HG03342 (cell line): Measurements from ENCODE around the gene KYNU.
"Not testable (repeated sequence)": the region's sequence is repeated elsewhere in the genome, so short reads cannot be mapped to it uniquely, and the experiment has no call there.

Source experiments
- ATAC-seq: cut with Tn5 transposase; IDR thresholded peaks from one replicate; pipeline ENCODE4 v1.9.1; 2021; ENCODE audit warnings: mild to moderate bottlenecking, moderate library complexity; ENCODE audit not compliant: unreplicated experiment

Gene KYNU

DNA sequence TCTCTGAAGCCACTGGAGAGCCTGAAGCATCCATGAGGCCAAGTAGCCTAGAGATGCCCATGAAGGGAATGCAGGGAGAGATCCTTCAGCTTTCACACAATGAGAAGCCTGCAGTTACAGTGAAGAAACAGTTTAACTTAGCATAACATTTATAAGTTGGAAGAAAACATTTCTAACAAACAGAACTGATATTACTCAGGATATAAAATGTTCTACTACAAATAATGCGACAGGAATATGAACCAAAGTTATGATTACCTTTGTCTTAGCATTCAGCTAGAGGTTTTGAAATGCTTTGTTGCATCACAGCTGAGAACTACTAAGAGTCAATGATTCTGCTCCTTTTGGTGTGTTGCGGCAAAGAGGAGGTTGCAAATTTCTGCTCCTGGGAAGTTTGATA, 6.9 kb upstream of the KYNU start:
- no peak for ATAC-seq

DNA sequence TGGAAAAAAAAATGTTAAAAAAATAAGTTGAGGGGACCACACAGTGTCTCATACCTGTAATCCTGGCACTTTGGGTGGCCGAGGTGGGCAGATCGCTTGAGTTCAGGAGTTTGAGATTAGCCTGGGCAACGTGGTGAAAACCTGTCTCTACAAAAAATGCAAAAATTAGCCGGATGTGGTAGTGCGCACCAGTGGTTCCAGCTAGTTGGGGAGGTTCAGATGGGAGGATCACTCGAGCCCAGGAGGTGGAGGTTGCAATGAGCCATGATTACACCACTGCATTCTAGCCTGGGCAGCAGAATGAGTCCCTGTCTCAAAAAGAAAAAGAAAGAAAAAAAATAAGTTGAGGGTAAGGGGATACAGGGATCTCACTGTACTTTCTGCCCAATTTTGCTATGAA, 6.1 kb upstream of the KYNU start:
- ATAC-seq = no peak

DNA sequence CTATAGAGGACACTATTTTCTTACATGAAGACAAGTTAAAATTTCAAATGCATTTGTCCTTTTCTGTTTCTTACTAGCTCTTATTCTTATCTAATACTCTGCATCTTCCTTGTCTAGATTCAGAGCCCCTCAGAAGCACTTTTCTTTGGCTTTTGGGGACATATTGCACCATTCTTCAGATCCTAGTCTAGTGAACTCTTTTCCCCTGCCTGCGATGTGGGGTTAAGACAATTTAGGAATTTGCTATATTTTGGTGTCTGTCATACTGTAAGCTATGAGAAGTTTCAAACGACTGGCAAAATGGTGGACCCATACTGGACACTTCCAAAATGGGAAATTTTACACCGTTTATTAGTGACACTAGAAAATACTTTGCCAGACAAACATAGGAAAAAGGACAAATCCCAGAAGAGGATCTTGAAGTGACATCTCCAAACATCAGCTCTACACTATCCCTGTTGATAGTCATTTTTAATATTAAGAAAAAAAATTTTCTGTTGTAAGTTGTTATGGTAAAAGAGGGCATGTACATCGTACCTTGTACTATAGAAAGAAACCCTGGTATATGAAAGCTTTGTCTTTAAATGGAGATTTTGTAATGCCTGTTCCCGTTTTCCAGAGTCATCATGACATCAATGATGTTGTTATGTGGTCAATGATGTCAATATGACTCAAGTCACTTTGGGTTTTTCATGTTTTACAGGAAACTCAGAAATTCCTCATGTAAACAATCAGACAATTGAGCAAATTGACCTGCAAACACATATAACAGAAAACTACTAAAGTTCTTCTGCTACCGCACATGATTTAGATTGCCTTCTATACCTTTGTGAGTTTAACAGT, 4.4 kb upstream of the KYNU start:
- ATAC-seq = no peak

DNA sequence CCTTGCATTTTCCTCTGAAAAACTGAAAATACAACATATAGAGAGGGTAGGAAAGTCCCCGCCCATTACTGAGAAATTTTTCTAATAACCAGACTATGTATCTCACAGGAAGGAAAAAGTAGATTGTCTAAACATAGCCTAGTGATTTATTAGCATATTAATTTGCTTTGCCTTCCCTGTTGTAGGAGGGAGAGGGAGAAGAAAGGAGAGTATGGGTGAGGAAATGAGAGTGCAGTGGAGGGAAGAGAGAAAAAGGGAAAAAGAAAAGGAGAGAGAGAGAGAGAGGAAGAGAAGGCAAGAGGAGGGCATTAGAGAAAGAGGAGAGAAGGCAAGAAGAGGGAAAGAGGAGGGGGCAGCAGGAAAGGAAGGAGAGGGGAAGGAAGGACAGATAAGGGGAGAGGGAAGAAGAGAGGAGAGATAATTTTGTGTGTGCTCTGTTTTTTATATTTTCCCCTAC, 3.6 kb upstream of the KYNU start:
- ATAC-seq = no peak

DNA sequence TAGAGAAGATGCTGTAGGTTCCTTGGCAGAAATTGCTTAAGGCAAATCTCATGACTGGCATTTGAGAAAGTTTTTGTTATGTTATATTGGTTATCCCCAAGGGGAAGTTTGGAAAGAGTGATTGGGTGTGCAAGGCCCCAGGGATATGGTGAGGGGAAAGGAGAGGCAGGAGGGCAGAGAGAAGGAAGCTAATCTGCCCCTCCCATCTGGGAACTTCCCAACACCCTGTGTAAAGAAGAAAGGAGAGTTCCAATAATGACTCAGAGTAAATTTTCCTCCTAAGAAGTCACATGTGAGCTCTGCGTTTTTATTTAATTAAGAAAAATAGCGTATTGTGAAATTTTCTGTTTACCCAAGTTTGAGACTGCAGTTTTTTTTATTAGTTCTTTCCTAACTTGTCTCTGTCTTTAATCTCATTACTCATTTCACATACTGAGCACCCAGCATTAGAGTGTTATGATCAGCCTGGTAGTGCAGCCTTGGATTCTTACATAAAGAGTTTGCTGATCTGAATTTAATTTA, 3.1 kb upstream of the KYNU start:
- ATAC-seq = peak; percentile 19

DNA sequence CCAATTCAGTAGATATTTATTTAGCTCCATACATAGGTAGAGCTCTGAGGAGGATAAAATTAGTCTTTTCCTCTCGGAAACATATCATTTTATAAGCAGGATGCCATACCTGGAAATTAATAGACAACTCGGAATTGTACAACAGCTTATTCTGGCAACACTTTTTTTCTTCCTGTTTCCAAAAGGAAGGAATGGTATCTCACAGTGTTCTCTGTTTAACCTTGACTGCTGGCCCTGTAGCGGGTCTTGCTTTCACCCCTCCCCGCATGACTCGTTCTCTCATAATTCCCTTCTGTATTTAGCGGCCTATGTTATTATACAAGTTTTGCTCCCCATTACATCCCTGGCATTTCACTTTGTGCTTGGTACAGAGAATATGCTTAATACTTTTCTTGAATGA, 2.5 kb upstream of the KYNU start:
- no peak for ATAC-seq

DNA sequence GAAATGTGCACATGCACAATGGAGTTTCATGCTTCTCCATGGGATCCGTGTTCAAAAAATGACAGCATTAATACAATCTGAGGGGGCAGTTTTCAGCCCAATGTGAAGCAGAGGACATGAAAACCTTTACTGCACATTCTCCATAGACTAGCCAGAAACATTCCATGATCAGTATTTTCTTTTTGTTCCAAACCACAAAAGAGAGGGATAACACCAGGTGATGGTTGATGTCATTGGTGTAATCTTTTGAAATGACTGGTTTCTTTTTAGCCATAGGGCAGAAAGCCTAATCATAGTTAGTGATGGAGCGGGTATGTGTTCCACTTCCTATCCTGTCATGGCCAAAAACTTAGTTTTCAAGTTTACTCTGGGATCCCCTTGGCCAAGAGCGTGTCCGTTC, 1.8 kb upstream of the KYNU start:
- ATAC-seq = no peak

DNA sequence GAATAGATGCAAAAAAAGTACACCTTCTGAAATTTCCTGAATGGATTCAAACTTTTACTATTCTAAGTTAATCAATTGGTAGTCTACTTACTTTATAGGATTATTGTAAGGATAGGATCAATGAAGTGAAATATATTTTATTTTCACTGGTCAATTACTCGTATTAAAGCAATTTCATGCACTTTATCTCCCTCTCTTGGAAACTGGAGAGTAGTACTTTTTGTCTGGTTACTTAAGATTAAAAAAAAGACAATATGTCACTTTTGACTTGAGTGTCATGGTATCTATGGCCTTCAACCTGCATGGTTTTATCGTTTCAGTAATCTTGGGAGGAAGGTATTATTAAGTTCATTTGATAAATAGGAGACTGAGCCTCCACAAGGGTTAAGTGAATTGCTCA, 1.0 kb upstream of the KYNU start:
- ATAC-seq = no peak

DNA sequence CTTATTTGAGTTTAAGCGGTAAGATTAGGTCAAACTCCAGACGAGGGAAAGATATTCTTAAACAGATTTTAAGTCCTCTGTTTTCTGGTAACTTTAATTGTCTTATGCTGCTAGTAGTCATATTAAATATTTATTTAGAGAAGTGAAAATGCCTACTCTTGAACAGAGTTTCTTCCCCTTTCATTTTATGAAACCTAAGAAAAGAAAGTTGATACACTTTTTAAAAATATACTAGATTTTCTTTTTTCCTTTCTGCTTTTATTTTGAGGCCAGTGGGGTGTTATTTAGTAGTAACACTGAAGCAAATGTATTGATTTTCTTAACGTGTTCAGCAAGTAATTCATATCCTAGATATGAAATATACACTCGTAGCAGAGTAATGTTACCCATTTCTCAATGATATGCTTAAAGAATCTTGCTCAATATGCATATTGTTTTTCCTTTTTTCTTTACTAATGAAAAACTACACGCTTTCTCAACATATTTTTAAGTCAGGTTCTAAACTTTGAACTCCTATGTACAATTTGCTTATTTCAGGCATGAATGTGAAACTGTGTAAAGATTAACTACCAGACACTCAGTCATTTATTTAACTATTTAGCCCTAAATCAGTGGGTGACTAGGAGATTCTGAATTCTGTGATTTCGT, 691 bp downstream of the KYNU start:
- ATAC-seq = no peak

DNA sequence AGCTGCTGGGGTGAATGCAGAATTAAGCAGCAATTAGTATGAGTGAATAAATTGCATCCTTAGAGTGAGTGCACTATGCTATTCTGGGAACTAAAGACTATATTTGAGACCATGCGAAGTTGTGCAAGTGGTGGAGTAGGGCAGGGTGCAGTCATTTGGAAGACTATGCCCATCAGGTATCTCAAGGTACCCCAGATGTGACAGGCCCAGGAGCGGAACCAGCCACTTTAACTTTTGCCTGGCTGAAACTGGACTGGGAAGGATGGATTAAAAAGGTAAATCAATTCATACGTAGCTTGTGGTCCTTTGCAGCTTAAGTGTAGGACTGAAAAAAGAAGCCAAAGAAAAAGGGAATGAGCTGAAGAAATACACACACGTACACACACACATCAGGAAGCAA, 1.7 kb downstream of the KYNU start:
- no peak for ATAC-seq

DNA sequence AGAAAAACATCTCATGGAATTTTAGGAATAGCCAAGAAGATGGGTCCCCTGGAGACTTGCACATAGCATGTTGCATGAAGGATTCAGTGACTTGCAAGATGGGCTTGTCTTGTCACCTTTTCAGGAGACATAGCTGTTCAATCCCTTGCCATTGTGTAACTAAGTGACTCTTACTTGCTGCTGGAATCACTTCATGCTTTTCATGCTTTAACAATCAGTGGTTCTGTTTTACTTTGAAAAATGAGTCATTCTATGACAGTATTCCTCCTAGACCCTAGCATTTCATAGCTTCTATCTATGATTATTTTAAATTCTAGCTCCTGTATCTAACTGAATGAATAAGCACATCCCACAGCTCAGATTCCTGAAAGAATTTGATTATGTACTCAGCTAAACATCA, 2.8 kb downstream of the KYNU start:
- ATAC-seq = peak; percentile 19

DNA sequence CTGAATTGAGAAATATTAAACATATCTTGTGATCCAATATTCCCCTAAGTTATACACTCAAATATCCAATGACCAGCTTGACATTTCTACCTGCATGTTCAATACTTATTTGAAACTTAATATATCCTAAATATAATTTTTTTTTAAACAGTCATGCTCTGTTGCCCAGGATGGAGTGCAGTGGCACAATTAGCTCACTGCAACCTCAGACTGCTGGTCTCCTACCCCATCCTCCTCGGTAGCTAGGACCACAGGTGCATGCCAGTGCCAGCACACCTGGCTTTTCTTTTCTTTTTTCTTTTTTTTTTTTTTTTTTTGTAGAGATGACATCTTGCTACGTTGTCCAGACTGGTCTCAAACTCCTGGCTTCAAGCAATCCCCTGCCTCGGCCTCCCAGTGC, 4.2 kb downstream of the KYNU start:
- ATAC-seq = peak; percentile 25

DNA sequence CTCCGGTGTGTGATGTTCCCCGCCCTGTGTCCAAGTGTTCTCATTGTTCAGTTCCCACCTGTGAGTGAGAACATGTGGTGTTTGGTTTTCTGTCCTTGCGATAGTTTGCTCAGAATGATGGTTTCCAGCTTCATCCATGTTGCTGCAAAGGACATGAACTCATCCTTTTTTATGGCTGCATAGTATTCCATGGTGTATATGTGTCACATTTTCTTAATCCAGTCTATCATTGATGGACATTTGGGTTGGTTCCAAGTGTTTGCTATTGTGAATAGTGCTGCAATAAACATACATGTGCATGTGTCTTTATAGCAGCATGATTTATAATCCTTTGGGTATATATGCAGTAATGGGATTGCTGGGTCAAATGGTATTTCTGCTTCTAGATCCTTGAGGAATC, 5.0 kb downstream of the KYNU start:
- ATAC-seq = not testable (repeated sequence)

DNA sequence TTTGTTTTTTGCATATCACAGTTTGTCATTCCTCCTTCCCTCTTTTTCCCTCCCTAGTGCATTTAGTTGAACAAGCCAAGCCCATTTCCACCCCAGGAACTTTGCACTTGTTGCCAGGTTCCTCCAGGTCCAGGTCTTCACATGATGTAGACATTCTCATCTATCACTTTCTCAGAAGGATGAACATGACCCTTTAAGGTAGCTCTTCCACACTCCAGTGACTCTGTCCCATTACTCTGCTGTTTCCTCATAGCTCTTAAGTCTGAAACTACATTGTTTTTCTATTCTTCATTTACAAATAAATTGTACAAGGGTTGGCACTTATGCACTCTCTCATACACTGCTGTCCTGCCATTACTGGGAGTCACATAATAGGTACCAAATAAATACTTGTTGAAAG, 6.1 kb downstream of the KYNU start:
- ATAC-seq = no peak

DNA sequence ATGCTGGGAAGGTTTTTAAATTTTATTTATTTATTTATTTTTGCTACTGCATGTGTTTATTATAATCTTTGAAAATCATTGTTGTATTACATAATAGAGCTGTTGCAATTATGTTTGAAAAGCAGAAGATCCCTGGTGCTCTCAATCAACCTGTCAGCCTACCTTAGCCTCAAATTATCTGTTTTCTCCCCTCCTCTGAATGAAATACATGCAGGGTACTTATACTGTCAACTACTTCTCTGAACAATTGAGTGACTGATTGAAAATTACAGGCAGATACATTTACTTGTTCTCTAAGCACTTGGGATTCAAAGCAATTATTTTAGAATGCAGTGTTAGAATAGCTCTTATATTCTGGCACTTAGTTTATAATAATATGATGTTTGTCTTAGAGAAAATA, 8.1 kb downstream of the KYNU start:
- ATAC-seq = no peak

DNA sequence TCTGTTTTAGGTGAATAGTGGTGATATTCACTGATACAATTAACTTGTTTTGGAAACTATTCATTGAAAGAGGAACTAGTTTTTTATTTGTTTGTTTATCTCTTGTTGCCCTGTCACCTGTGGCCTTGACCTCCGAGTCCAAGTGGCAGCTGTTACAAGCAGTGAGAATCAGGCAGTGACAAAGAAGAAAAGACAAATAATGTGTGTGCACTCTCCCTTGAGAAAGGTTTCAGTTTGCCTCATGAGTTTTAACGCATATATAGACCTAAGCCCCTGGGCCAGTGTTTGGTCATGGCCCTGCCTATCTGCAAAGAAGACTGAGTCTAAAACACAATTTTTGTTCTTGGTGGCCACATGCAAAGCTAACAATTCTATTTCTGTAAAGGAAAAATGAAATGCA, 15.3 kb downstream of the KYNU start:
- peak; percentile 99 for ATAC-seq

DNA sequence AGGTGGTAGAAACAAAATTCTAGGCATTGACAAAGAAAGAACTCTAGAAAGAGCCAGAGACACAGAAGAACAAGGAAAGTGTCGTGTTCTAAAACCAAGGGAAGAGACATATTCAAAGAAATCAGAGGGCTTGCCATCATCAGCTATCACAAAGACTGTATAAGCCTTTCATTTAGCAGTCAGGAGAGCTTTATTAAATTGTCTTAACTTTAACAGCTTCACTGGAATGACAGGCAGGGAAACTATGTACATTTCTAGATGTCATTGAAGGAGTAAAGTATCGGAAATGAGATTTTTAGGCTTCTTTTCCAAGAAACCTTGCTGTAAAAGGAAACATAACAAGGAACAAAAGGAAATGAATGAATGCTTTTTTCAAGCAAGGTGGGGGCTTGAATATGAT, 15.8 kb downstream of the KYNU start:
- no peak for ATAC-seq

DNA sequence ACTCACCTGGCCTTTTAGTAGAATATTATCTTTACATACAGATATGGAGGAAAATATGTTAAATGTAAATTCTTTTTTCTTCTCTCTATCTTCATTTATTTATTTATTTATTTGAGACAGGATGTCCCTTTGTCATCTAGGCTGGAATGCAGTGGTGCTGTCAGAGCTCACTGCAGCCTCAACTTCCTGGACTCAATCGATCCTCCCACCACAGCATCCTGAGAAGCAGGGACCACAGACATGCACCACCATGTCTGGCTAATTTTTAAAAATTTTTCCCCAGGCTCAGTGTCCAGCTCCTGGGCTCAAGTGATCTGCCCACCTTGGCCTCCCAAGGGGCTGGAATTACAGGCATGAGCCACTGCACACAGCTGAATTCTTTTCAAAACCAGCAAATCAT, 20.3 kb downstream of the KYNU start:
- no peak for ATAC-seq

DNA sequence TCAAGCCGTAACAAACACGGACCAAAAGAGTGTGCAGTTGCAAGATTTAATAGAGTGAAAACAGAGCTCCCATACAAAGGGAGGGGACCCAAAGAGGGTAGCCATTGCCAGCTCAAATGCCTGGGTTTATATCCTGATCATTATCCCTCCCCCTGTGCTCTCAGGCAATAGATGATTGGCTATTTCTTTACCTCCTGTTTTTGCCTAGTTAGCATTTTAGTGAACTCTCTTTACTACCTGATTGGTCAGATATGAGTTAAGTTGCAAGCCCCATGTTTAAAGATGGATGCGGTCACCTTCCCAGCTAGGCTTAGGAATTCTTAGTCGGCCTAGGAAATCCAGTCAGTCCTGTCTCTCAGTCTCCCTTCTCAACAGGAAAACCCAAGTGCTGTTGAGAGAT, 22.9 kb downstream of the KYNU start:
- not testable (repeated sequence) for ATAC-seq

DNA sequence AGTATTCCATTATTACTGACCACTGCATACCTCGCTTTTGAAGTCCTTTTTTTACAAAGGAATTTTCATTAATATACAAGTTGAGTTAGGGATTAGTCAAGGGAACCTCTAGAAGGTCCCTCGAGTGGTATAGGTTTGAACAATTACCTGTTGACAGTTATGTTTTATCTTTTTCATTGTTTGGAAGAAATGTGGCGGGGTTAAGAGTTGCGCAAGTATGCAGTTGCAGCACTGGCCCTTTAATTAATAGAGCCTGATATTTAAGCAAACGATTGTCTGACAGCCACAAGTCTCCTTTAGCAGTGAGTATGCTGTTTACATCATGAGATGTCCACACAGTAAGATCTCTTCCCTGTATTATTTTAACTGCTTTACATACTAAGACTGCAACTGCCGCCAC, 24.3 kb downstream of the KYNU start:
- ATAC-seq = no peak

DNA sequence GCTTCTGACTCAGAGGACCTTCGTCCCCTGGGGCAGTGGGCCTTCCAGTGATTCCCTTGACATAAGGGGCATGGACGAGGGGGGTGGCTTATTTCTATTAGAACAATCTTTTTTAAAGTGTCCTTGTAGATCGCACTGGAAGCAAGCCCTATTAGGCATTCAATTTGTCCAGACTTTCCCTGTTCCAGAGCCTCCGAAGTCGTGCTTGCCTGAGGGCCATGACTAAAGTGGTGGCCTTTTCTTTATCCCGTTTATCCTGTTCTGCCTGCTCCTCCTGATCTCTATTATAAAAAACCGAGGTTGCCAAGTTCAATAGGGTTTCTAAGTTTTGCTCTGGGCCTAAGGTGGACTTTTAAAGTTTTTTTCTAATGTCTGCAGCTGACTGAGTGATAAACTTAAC, 26.3 kb downstream of the KYNU start:
- ATAC-seq = not testable (repeated sequence)

DNA sequence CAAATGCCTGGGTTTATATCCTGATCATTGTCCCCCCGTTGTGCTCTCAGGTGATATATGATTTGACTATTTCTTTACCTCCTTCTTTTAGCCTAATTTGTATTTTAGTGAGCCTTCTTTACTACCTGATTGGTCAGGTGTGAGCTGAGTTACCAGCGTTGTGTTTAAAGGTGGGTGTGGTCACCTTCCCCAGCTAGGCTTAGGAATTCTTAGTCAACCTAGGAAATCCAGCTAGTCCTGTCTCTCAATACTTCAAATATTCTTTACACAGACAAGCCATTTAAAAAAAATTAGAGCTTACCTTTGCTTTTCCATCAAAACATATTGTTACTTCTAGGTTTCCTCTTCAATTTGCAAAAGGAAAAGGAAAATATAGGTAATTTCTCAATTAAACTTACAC, 30.2 kb downstream of the KYNU start:
- ATAC-seq = no peak
